Thyroid gland (tissue), 4 donors: Measurements from ENCODE around the gene UBASH3B.

Source experiments
- CTCF ChIP-seq, 6 experiments: fragments of 200-600 bp in 3 of 6; fragments of 450-650 bp in 3 of 6; sonication (generic) in 3 of 6; IDR thresholded peaks; one replicate each; pipeline ENCODE4 v1.5.1; 2016 to 2019; ENCODE audit warnings: antibody characterized with exemption in 6 of 6, mild to moderate bottlenecking in 2 of 6, inconsistent platforms in 1 of 6, moderate library complexity in 1 of 6
- POLR2A ChIP-seq, 2 donors: fragments of 450-650 bp; IDR thresholded peaks; one replicate each; pipeline ENCODE4 v1.6.1; 2017; ENCODE audit warnings: antibody characterized with exemption in 2 of 2, mild to moderate bottlenecking in 2 of 2, moderate library complexity in 1 of 2

GRCh38 chr11:122659676-122660554 is 4.4 kb downstream of the UBASH3B start:
- TF ChIP-seq CTCF (IDR thresholded peaks at IDR 0.05) (no peak), POLR2A (IDR thresholded peaks at IDR 0.05) (no peak)
